HTR-8/SVneo (cell line): ENCODE data around the gene KRT1.

Source experiments
- DNase-seq: peaks from one replicate; pipeline ENCODE4 v3.0.0; 2011; ENCODE audit warnings: low spot score, mixed read lengths; ENCODE audit not compliant: insufficient read length
- FAIRE-seq: peaks from 2 replicates; lab custom pipeline; 2011; peaks lifted over from hg19 to GRCh38; lab: Jason Lieb, UNC

The KRT1 gene

DNA sequence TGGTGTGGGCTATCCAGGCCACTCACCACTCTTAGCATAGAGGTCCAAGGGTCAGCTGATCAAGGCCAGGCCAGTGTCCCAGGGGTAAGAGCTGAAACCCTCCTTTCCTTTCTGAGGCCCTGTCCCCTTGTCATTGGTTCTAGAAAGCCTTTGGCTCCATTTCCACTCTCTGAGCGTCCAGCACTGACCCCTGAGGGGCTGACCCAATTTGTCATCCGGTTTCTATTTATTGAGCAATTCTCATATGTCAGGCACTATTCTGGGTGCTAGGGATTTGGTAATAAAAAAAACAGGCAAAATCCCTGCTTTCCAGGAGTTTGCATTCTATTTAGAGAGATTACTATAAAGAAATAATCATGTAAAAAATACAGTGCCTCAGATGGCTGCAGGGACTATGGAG lies 19.8 kb upstream of the KRT1 start:
- no peak for DNase-seq
- FAIRE-seq = no peak

DNA sequence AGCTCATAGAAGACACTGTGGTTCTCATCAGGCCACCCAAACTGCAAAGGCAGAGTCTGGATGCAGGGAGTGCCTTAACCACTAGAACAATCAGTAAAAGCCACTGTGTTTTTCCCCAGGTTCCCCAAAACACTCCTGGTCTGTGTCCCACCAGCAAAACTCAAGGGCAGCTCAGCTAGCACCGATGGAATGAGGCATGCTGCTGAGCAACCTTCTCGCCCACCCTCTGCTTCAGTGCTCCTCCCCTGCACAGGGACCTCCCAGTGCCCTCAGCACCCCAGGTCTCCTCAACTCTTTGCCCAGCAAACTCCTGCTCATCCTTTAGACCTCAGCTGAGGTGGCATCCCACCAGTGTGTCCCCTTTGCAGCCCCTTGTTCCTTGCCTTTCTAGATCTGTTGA lies 19.2 kb upstream of the KRT1 start:
- DNase-seq (no peak), FAIRE-seq (no peak)

DNA sequence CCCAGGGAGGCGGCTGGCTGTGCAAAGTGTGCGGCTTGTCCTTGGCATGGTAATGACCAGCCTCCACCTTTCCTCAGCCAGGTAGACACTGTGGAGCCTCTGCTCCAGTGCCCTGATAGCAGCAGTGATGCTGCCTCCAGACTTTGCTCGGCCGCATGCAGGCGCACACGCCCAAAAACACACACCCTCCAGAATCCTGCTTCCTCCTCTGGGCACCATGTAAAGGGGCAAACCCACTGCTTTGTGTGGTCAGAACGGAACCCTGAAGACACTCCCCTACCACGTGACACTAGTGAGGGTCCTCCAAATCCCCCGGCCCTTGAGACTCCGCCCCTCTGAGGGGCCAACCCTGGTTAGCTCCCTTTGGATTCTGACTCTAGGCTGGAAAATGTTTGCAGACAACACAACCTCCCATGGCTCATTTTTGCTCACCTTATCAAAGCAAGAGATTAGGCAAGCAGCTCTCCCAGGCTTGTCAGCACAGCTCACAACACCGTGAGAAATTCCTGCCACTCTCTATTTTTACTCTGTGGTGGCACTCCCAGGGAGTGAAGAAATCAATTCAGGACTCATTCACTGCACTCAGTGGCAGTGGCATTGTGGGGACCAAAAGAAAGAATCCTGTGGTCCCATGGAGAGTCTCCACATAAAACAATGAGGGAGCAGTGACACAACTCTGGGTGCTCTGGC lies 18.6 kb upstream of the KRT1 start:
- DNase-seq (no peak), FAIRE-seq (no peak)

DNA sequence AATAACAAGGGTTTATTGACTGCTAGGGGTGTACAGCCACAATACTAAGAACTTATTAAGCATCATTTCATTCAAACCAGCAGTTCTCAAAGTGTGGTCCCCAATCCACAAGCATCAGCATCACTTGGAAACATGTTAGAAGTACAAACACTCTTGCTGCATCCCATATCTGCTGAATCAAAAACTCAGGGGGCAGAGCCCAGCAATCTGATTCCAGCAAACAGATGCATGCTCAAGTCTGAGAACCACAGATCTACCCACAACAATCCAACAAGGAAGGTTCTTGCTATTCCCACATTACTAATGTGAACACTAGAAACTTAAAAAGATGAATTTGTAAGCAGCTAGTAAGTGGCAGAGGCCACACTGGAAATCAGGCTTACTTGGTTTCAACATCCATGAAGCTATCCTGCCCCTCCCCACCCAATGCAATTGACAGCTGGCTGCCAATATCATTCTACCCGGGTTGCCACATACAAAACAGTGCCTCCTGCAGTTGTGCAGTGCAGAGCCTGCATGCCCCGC lies 16.9 kb upstream of the KRT1 start:
- FAIRE-seq (no peak), DNase-seq (no peak)

DNA sequence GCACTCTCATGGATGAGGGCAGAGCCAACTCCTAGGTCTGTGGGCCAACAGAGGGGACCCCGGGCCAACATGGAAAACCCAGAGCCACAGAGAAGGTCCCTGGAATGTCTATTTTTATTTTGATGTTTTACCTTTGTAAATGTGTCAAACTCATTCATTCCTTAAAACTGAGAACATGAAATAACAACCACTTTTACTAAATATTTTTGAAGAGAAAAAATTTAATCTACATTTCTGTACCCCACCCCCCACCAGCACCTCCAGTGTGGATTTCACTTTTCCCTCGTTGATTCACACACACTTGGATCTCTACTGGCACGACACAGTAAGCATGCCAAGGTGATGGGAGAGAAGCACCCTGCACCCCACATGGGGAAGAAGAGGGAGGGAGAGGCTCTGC lies 16.4 kb upstream of the KRT1 start:
- DNase-seq (no peak), FAIRE-seq (no peak)

DNA sequence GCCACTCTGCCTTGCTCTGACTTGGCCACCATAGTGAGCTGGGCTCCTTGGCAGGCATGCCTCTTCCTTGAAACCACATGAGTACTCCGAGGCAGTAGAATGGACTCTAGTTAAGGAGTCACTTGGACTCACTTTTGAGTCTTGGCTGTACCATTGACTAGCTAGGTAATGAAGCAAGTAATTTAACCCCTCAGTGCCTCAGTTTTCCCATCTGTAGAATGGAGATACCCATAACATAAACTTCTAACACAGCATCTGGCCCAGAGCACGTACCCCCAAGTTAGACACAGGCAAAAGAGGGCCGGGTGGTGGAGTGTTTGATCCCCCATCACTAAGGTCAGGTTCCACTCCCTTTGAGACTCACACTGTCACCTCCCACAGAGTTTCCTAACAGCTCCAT lies 14.8 kb upstream of the KRT1 start:
- FAIRE-seq = no peak

DNA sequence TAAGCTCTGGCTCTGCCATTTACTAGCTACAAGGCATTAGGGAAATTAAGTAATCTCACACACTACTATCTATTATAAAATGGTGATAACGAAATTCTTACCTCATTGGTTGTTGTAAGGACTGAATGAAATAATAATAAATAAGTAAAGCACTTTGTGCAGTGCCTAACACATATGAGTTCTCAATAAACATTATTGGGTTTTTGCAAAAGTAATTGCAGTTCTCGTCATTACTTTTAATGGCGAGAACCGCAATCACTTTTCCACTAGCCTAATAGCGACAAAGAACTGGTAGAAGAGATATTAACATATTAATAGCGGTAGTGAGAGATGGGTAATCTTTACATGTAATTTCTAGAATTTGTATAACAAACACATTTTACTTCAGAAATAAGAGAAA lies 13.9 kb upstream of the KRT1 start:
- DNase-seq (no peak), FAIRE-seq (no peak)

More for the DNA sequence above, 14.8 kb upstream of the KRT1 start:
- DNase-seq = no peak

DNA sequence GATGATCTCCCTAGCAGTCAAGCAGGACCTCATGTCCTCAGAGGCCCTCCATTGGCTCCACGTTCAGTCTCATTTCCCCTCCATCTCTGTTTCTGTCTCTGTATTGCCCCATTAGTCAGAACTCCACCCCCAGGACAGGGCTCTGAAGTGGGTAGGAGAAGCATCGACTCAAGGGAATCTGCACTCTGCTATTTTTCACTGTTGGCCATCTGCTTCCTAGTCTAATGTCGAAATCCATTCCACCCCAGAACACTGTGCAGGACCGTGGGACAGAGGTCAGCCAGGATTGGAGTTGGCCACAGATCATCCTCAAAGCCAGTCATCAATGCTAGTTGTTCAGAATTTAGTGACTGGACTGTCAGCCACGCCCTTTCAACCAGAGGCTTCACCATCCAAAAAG lies 13.1 kb upstream of the KRT1 start:
- DNase-seq = no peak
- no peak for FAIRE-seq

DNA sequence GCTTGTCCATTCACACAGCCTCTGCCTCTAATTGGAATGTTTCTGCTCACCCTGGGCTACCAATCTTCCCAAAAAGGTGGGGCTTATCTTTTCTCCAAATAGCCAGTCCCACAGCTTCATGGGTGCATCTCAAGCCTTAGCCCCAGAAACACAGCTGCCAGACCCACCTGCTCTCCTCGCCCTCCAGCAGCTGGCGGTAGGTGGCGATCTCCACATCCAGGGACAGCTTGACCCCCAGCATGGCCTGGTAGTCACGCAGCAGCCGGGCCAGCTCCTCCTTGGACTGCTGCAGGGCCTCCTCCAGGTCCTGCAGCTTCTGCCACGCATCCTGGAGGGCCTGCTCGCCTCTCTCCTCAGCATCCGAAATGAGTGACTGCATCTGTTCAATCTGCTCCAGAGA lies 12.0 kb upstream of the KRT1 start:
- DNase-seq (no peak), FAIRE-seq (no peak)

DNA sequence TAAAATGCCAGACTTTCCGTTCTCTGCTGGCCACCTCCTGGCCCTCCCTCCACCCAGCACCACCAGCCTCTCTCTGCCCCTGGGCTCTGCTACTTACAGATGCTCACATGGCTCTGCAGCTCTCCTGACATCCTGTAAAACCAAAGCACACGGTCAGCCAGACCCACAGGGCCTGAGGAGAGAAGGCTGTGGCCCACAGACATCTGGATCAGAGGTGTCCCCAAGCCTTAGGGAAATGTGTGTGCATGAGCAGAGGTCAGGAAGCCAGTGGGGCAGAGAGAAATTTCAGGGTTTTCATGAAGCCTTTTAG lies 11.6 kb upstream of the KRT1 start:
- no peak for DNase-seq
- FAIRE-seq = no peak

DNA sequence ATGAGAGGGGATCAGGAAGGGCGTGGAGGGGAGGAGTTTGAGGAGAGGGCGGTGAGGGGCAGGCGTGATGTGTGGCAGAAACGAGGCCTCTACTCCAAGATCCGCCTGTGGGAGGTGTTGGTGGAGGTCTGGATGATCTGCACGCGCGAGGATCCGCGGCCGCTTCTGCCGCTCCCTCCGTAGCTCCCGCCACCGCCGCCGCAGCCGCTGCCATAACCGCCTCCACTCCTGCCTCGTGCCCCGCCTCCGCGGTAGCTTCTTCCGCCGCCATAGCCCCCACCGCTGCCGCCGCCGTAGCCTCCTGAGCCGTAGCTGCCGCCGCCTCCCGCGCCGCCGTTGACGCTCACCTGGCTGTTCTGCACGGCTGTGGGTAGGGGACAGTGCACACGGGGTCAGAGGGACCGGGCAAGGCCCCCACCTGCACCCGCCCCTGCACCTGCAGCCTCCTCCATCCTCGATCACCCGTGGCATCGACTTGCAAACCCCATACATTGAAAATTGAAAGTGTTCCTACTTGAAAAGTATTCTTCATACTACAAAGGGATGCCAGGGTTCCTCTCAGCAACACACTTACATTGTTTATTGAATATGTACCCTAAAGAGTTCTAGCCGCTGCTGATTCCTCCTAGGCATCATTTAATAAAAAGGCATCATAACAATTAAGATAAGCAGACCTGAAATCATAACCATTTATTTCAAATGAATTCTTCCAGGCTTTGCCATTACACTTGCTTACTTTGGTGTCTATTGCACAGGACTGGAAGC lies 11.1 kb upstream of the KRT1 start:
- FAIRE-seq = no peak
- DNase-seq = no peak

DNA sequence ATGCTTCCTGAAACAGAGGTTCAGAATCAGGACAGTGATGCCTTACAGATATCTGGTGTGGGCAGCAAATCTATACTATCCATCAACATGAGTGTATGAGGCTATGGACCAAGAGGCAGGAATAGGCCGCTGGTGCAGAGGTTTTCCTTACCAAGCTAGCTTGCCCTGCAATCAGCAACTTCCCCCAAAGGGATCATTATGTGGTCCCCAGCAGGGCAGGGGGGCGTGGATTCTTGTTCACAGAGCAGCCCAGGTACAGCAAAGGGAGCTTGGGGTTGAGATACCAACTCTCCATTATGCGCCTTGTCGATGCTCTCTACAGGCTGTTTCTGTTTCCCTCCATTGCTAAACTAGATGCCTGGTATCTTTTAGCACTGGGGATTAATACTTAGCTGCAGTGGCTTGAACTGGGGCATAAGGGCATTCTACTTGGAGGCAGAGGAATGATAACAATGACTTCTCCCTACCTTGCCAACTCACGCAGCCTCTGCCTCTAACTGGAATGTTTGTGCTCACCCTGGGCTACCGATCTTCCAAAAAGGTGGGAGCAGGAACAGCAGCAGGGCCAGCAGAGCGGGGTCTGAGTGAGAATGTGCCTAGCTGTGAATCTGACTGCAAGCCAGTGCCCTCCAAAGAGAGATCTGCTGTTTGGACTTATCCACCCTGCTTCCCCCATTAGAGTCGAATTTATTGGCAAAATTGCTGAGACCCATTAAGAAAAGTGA lies 10.3 kb upstream of the KRT1 start:
- DNase-seq (no peak), FAIRE-seq (no peak)

DNA sequence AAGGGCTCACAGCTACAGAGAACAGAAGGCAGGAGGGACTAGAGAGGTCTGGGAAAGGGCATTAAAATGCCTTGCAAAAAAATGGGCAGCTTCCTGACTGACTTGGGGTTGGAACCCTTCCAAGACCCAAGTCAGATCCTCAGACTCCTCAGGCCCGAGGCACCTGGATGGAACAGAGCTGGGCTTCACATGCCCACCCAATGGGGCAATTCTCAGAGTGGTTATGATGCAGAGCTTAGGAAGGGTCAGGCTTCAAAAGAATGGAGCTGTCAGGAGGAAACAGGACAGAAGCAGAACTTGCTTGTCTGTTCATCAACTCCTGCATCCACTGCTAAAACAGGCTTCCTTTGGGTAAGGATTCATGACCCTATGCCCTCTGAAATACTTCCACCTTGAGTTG lies 9.7 kb upstream of the KRT1 start:
- FAIRE-seq (no peak), DNase-seq (no peak)

DNA sequence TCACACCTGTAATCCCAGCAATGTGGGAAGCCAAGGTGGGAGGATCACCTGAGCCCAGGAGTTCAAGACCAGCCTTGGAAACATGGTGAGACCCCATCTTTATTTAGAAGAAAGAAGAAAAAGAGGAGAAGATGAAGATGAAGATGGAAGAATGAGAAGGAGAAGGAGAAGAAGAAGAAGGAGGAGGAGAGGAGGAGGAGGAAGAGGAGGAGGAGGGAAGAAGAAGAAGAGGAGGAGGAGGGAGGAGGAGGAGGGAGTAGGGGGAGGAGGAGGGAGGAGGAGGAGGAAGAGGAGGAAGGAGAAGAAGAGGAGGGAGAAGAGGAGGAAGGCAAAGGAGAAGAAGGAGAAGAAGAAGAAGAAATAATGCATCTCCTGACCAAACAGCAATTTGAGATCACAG lies 9.0 kb upstream of the KRT1 start:
- FAIRE-seq (no peak), DNase-seq (no peak)

DNA sequence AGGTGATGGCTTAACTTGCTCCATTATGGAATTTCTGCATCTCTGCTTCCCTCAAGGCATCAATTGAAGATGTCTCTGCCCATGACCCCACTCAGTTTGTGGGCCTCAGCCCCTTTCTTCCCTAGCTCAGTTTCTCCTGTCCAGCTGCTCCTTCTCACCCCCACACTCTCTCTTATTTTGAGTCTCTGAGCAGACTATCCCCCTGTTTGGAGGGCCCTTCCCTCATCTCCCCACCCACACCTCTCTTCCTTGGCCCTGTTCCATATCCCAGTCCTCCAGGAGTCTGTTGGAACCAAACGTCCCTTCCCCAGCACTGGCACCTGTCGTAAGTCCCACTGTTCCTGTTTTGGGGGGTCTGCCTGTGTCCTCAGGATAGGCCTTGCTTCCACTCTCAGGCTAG lies 8.3 kb upstream of the KRT1 start:
- FAIRE-seq (no peak), DNase-seq (no peak)

DNA sequence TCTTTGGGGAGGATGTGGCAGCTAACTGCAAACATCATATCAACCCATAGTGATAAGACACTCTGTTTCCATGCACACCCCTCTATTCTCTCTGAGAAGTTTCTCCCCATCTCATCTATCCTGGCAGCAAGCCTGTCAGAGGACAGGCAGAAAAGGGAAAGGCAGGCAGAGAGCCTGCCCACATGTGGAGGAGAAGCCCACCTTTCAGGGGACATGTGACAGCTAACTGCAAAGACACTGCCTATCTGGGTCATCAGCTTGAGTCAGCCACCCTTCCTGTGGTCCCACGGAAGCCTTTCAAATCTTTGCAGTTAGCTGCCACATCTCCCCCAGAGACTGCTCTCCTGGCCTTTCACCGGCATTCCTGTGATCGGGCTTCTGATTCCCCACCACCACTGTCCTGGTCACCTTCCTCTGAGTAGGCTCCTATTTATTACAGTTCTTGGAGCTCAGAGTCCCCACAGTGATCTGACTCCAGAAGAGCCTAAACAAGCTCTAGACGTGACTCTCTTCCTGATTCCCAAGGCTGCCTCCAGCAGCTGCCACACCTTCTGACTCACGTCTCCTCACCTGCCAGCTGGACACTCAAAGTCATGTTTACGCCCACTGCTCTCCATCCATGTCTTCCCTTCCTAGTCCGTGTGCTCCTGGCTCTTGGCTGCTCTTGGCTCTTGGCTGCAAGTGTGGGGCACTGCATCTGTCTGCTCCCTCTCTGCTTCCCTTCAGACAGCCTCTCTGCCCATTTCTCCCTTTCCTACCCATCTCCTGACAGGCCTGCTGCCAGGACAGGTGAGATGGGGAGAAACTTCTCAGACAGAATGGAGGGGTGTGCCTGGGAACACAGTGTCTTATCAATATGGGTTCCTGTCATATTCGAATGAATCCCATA lies 7.5 kb upstream of the KRT1 start:
- no peak for FAIRE-seq
- no peak for DNase-seq

DNA sequence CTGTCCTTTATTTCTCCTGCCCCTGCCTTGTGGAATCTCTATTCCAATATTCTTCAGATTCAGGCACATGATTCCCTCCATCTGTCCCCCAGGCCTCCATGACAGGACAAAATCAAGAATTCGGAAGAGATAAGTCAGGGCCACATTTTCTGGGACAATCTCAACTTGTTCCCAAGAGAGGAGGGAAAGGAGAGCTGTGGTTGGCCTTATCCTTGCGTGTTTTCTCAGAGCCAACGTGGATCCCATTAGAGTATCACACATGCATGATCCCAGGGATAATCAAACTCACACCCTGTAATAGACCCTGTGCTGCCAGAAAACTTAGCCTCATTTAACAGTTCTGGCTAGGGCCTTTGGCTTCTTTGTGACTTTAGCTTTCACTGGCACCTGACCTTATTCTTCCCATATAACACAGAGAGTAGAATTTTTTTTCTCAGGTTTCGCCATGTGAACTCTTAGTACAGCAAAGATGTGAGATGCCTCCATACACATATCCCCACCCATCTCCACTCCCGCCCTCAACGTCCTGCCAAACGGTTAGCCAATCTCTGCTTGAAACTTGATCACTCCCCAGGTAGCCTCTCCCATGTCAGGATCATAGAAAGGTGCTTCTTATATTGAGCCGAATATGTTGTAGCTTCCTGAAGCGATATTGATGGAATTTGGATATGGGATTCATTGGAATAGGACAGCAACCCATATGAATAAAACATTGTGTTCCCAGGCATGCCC lies 6.7 kb upstream of the KRT1 start:
- DNase-seq (no peak), FAIRE-seq (no peak)

DNA sequence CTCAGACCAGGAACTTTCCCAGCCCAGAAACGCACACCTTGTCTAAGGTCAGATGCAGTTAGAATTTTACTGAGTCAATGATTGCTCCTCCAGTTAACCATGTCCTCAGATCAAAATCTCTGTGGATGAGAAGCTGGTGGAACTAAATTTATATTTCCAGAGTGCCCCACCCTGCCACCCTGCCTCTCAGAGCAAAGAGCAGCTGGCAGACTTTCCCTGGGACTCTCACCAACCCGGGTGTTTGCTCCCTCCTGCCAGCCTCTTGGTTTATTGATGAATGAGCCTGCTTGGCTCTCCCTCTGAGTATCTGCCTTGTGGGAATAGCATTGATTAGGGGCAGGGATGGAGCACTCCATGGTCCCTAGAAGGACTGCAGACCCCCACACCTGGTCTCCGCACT lies 5.9 kb upstream of the KRT1 start:
- FAIRE-seq (no peak), DNase-seq (no peak)

DNA sequence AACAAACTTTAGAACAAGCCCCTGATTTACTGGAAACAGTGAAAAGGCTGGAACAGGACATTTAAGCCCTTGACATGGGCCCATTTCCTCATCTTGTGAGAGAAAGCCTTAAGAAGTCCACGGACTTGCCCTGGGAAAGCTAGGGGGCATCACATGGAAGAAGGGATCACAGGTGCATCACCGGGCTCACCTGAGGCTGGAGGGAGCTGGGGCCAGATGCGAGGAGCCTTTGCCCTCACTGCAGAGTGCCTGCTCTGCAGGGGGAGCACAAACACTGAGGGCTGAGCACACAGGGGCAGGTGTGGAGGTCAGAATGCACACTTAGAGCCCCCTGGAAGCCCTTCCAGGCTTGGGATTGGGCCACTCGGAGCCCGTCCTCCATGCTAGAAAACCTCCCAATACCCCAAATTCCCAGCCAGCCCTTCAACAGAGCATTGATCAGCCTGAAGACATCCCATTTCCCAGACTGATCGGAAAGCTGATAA lies 5.2 kb upstream of the KRT1 start:
- no peak for DNase-seq
- no peak for FAIRE-seq

DNA sequence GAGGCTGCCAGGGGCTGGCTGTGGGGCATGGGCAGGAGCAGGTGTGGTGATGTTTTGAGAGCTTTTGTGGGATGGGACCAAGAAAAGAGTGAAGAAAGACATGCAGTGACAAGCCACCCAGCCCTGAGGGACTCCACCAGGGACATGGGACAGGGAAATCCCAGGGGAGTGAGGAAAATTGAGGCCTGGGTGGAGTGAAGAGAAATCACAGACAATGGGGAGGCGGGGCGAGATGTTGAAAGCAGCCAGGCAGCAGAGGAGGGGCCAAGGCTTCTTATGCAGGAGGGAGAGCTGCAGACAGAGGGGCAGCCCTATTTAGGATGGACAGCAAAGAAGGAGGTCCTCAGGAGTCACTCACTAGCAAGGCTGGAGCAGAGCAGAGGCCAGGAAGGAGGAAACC lies 4.2 kb upstream of the KRT1 start:
- DNase-seq = no peak
- no peak for FAIRE-seq
